ENCODE results near the gene BCO1.

GRCh38 chr16:81231014-81231413, 7.5 kb upstream of the BCO1 start:
- no peak for TF ChIP-seq MAX (IDR thresholded peaks at IDR 0.05)
- no peak for TF ChIP-seq ATF3 (IDR thresholded peaks at IDR 0.05)
- TF ChIP-seq YY1 (IDR thresholded peaks at IDR 0.05) = no peak
- TF ChIP-seq CTCF (IDR thresholded peaks at IDR 0.05; ENCODE audit: low read depth, low read length, missing input control) = no peak
- no peak for TF ChIP-seq EGR1 (IDR thresholded peaks at IDR 0.05; ENCODE audit: low read depth in 2 of 2)
- TF ChIP-seq JUND (IDR thresholded peaks at IDR 0.05) = no peak
- TF ChIP-seq SP1 (IDR thresholded peaks at IDR 0.05) = no peak

Data from liver (tissue), 3 donors.